ENCODE results near the gene STAM2.

DNA sequence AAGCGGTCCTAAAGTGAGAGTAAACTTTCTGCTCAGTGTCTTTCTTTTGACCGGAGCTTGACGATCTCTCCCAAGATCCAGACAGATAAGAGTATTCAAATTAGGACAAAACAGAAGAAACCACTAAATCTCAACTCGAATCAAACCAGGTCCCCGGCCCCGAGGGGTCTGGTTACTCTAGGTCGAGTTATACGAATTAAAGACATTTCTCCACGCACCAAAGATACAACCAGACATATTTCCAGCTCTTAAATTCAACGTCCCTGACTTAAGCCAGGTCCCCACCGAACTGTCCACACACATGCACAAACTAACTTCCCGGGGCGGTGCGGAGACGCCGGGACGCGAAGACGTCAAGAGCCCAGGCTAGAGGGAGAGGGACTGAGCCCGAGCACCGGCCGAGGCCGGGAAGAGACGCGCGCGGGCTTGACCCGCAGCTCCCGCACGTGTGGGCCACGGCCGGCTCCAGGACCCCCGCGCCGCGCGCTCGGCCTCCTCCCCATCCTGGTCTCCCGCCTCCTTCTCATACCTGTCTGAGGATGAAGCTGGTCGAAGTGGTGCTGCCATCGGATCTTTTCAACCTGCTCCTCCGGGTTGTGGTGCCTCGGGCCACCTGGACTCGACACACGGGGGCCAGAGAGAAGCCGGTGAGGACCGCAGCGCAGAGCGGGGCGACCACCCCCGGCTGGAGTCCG, 77.6 kb downstream of the STAM2 start:
- TF ChIP-seq POLR2AphosphoS5 (IDR thresholded peaks at IDR 0.05; ENCODE audit: borderline replicate concordance, low read depth, low read length) (no peak), FOXP2 (optimal IDR thresholded peaks at IDR 0.05; ENCODE audit: control extremely low read depth, extremely low read length, insufficient read depth) (no peak), EZH2 (IDR thresholded peaks at IDR 0.05) (no peak)

All from SK-N-MC (cell line).